GM19467 (cell line): ENCODE results near the gene ATAD3A.

Source experiments
- ATAC-seq: cut with Tn5 transposase; IDR thresholded peaks from one replicate; pipeline ENCODE4 v1.9.1; 2021; ENCODE audit warnings: mild to moderate bottlenecking, moderate library complexity; ENCODE audit not compliant: unreplicated experiment

Gene ATAD3A

GRCh38 chr1:1574721-1575537, 63.0 kb downstream of the ATAD3A start, which contains the start of gene SSU72:
TSS of gene SSU72 (minus strand) at chr1:1574863. CDS start at chr1:1574557, 306 bp downstream.
- ATAC-seq, result peak; percentile 78

- no peak for ATAC-seq
Measured at GRCh38 chr1:1577367-1578011, 65.5 kb downstream of the ATAD3A start.

GRCh38 chr1:1578371-1578940, 66.5 kb downstream of the ATAD3A start:
- ATAC-seq, result no peak

- ATAC-seq, result no peak
Measured at GRCh38 chr1:1582585-1583346, 70.8 kb downstream of the ATAD3A start.

GRCh38 chr1:1583347-1584010, 71.5 kb downstream of the ATAD3A start:
- no peak for ATAC-seq
